ES-I3 (cell line): ENCODE results near the gene IZUMO4.

ENCODE experiments used
- H3K36me3 ChIP-seq: 2 replicates; pipeline ENCODE4 v1.6.1; 2013; ENCODE audit warnings: mild to moderate bottlenecking, low read length, control low read depth, moderate library complexity; ENCODE audit not compliant: insufficient read depth
- H3K4me1 ChIP-seq: 2 replicates; pipeline ENCODE4 v1.6.1; 2013; ENCODE audit warnings: mild to moderate bottlenecking, control low read depth, low read length; ENCODE audit not compliant: insufficient read depth
- H3K9ac ChIP-seq: 2 replicates; pipeline ENCODE4 v1.6.1; 2013; ENCODE audit warnings: low read depth, mild to moderate bottlenecking, low read length, moderate library complexity
- H3K9me3 ChIP-seq: 2 replicates; pipeline ENCODE4 v1.6.1; 2013; ENCODE audit warnings: mild to moderate bottlenecking, low read length, moderate library complexity; ENCODE audit not compliant: control insufficient read depth, insufficient read depth

IZUMO4 gene

GRCh38 chr19:2144190-2144589, 47.5 kb downstream of the IZUMO4 start:
- H3K36me3 ChIP-seq: no peaks in the 10 kb centered on the region; the same call in 1 of the 2 replicates
- H3K9ac ChIP-seq: no peak overlapping the region
- H3K9me3 ChIP-seq: no peaks in the 10 kb centered on the region
- H3K4me1 ChIP-seq: peaks cover 5% of the 10 kb centered on the region; the same call in 1 of the 2 replicates

DNA sequence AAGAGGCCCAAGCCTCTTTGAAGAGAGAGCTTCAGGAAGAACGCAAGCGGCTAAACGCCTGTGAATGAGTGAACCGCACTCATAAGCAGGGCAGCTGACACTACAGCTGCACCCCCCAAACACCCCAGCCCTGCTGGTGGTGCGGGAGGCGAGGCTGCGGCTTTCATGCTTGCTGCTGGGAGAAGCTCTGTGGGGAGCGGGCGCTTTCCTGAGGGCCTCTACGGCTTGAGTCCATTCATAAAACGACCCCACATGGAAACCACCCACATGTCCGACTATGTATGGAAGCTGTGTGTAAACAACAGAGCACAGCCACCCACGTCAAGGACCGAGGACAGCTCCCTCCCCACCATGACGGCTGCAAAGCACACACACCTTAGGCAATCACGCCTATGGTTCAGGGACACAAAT, 49.1 kb downstream of the IZUMO4 start:
- Histone ChIP-seq H3K36me3 (no peaks in the 10 kb centered on the region; the same call in 1 of the 2 replicates), H3K9me3 (no peaks in the 10 kb centered on the region), H3K4me1 (peaks cover 8% of the 10 kb centered on the region; the same call in 1 of the 2 replicates), H3K9ac (no peak overlapping the region)

DNA sequence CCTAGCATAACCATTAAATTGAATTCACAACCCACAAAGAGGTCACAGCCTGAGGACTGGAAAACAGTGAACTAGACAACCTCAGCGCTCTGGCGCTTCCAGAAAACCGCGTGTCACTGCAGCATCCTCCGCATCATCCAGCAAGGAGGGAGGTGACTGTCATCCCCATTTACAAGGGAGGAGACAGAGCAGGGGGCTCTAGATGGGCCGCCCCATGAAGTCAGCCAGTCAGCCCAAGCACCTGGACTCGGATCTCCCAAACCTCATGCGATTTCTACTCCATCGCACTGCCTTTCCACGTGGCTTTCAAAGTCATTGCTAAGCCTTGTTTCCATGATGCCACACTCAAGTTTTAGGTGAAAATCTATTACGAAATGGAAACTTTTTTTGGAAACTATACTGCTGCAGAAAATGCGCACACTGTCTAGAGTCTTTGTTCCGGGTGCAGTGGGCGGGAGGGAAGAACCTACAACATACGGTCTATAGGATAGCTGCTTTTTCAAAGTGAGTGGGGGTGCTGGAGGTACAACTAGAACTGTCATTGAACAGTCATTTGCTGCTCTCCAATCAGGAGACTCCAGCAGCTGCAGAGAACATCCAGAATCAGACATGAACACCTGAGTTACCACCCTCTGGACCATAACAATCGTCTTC, 51.9 kb downstream of the IZUMO4 start:
- Histone ChIP-seq H3K9me3 (no peaks in the 10 kb centered on the region), H3K9ac (no peak overlapping the region), H3K36me3 (no peaks in the 10 kb centered on the region; the same call in 1 of the 2 replicates), H3K4me1 (peaks cover 8% of the 10 kb centered on the region; the same call in 1 of the 2 replicates)
